Activated CD4-positive, alpha-beta T cell treated with anti-CD3 and anti-CD28 coated beads, Interleukin-10, Interleukin-2, amounts not matched to agents 100 ng/mL and 50 ng/mL, durations not matched to agents 16 hours and 8 hours (primary cell): ENCODE measurements around the gene NFATC4.
"Not testable (repeated sequence)": the region's sequence is repeated elsewhere in the genome, so short reads cannot be mapped to it uniquely, and the experiment has no call there.

Experiments used
- DNase-seq: peaks from one replicate; pipeline ENCODE4 v3.0.0-alpha.2; 2020

NFATC4 gene

DNA sequence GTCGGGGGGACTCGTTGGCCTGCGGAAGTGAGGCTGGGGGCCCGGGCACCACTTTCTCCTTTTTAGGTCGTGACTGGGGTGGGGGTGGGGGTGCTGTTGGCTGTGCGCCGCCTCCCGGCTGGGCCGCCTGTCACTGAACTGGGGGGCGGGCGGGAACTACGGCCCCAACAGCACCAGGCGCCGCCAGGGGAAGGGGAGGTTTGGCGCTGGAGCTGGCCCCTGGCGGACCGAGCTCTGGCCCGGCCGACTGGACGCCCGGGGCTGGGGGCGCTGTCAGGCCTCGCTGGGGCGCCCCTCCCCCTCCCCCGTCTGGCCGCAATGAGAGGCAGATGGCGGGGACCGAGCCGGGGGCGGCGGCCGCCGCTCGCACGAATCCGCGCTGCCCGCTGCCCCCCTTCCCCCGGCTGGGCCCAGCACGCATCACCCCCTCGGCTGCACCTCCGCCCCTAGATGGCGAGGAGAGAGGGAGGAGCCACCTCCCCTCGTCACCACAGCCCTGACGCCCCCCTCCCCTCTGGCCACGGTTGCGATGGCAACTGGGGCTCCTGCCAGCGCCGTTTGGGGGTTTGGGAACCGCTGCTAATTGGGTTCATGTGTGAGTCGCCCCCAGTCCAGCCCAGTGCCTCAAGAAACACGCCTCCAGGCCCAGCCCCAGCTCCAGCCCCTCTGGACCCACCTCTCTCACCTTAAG is 723 bp downstream of the NFATC4 start:
- no peak for DNase-seq

DNA sequence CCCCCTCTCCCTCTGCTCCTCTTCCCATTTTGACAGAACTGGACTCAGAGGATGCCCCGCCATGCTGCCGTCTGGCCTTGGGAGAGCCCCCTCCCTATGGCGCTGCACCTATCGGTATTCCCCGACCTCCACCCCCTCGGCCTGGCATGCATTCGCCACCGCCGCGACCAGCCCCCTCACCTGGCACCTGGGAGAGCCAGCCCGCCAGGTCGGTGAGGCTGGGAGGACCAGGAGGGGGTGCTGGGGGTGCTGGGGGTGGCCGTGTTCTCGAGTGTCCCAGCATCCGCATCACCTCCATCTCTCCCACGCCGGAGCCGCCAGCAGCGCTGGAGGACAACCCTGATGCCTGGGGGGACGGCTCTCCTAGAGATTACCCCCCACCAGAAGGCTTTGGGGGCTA is 1.5 kb downstream of the NFATC4 start:
- DNase-seq, result no peak

DNA sequence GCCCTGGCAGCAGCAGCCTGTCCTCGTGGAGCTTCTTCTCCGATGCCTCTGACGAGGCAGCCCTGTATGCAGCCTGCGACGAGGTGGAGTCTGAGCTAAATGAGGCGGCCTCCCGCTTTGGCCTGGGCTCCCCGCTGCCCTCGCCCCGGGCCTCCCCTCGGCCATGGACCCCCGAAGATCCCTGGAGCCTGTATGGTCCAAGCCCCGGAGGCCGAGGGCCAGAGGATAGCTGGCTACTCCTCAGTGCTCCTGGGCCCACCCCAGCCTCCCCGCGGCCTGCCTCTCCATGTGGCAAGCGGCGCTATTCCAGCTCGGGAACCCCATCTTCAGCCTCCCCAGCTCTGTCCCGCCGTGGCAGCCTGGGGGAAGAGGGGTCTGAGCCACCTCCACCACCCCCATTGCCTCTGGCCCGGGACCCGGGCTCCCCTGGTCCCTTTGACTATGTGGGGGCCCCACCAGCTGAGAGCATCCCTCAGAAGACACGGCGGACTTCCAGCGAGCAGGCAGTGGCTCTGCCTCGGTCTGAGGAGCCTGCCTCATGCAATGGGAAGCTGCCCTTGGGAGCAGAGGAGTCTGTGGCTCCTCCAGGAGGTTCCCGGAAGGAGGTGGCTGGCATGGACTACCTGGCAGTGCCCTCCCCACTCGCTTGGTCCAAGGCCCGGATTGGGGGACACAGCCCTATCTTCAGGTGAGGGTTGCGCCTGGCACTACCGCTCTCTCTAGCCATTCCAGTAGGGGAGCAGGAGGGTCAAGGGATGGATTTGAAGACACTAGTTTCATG is 2.1 kb downstream of the NFATC4 start:
- DNase-seq, result no peak

DNA sequence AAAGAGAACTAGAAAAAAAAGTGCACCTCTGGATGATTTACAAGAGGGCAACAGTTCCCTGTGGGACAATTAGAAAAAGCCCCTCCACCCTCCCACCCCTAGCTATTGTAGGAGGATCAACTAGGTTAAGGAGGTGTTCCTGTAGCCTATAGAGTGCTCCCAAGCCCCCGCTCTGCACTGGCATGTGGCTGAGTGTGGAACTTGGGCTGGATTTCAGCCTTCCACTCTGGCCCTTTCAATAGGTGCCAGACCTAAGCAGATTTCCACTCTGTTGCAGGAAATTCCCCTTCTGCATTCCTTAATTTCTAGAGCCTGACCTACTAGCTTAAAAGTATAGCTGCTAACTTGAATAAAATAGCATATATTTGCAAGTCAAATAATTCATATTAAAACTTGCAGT is 2.8 kb downstream of the NFATC4 start:
- no peak for DNase-seq

DNA sequence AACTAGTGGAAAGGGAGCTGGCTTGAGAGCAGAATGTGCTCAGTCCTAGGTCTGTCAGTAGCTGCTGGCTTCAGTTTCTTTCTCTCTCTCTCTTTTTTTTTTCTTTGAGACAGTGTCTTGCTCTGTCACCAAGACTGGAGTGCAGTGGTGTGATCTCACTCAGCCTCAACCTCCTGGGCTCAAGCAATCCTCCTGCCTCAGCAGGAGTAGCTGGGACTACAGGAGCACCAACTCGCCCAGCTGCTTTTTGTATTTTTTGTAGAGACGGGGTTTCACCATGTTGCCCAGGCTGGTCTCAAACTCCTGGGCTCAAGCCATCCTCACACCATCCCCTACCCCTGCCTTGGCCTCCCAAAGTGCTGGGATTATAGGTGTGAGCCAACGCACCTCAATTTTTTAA is 3.6 kb downstream of the NFATC4 start:
- DNase-seq, result not testable (repeated sequence)

DNA sequence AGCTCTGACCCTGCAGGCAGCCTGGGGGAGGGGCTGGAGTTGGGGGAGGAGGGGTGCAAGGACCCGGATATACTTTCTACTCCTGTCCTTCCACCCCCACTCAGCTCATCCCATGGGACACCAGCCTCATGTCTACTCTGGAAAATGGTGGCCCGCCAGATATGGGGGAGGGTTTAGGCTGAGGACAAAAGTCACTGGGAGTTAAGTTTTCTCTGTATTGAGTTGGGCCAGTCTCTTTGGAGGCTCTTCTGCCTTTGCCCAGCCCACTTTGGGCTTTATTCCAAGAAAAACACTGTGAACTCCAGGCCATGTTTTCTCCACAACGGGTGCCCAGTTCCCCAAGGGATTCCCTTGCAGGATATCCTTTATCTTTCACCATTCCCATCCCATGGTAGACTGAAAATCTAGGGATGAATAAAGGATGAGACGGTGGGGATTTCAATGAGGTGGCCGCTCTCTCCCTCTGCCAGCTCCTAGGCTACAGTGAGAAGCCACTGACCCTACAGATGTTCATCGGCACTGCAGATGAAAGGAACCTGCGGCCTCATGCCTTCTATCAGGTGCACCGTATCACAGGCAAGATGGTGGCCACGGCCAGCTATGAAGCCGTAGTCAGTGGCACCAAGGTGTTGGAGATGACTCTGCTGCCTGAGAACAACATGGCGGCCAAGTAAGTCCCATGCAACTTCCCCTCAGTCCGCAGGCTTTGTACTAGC is 4.9 kb downstream of the NFATC4 start:
- no peak for DNase-seq

DNA sequence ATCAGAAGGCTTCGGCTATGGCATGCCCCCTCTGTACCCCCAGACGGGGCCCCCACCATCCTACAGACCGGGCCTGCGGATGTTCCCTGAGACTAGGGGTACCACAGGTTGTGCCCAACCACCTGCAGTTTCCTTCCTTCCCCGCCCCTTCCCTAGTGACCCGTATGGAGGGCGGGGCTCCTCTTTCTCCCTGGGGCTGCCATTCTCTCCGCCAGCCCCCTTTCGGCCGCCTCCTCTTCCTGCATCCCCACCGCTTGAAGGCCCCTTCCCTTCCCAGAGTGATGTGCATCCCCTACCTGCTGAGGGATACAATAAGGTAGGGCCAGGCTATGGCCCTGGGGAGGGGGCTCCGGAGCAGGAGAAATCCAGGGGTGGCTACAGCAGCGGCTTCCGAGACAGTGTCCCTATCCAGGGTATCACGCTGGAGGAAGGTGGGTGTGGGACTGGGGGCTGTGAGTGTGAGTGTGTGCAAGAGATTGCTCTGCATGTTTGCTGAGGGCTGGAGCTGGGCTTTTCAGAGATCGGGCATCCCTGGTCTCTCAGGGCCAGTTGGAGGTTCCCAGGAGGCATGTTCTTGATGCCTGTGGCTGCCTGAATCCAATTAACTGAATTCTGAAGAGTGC is 8.6 kb downstream of the NFATC4 start:
- no peak for DNase-seq

DNA sequence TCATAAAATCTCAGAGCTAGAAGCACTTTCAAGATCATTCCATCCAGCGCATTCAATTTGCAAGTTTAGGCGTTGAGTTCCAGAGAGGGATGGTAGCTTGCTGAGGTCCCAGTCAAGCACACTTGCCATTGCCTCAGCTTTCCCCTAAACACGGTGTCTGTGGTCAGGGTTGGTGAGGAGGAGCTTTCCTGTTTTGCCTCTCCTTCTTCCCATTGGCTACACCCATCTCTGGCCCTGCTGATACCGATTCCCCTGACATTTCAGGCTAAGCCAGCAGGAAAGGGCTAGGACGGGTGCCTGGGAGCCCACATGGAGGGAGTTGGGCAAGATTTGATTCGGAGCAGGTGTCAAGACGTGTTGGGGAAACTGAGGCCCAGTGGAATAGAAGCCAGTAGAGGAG is 9.1 kb downstream of the NFATC4 start:
- no peak for DNase-seq

DNA sequence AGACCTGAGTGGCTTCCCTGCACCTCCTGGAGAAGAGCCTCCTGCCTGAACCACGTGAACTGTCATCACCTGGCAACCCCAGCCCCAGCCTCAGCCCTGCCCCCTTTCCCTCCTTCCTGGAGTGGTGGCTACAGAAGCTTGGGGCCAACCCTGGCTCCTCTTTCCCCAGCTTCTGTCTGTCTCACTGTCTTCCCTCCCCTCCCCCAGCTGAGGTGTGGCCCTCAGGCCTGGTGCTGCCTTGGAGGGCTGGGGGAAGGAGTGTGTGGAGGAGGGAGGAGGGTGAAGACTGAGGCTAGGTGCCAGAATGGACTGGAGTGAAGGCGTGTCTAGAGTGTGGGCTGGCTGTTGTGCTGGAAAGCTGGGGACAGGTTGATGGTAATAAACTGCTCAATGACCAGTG is 9.7 kb downstream of the NFATC4 start:
- DNase-seq, result no peak

DNA sequence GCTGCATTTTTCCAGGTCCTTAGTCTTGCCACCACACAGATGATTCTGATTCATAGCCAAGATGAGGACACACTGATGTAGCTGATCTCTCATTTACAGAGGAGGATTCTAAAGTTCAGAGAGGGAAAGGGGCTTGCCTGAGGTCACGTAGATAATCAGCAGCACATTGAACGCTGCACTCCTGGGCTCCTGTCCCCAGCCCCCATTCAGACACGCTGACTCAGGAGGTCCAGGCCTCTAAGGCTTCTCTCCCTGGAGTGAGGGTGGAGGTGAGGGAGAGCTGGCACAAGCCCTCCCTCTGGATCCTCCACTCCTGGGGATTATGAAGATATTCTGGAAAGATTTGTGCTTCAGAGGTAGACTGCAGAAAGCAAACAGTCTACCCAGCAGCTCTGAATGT is 10.3 kb downstream of the NFATC4 start:
- DNase-seq, result no peak

DNA sequence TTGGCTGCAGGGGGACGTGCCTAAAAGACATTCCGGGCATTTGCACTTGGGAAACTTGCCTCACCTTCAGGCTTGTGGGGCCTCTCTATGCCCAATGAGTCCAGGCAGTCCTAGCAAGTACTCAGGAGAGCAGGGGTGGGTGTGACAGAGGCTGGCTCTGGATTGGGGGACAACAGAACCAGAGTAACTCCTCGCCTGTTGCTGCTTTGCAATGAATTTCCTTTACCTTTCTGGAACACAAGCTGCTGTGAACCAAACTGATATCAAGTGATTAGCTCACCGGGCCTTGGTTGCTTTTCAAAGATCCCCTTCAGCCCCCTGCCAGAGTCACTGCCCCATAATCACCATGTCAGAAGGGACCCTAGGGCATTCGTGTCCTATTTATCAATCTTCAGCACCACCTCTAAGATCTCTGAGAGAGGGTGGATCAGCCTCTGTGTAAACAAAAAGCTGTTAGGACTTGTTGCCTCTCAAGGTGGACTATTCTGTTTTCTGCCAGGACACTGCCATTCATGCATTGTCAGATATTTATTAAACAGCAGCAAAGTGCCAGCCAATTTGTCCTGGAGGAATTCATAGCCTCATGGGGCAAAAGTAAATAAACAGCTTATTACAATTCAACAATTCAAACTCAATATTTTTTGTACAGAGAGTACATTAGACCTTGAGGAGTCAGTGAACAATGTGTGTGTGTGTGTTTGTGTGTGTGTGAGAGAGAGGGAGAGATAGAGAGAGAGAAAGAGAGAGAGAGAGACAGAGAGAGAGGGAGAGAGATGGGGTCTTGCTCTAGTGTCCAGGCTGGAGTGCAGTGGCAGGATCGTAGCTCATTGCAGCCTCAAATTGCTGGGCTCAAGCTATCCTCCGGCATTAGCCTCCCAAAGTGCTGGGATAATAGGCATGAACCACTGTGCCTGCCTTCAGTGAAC is 11.3 kb downstream of the NFATC4 start:
- no peak for DNase-seq

DNA sequence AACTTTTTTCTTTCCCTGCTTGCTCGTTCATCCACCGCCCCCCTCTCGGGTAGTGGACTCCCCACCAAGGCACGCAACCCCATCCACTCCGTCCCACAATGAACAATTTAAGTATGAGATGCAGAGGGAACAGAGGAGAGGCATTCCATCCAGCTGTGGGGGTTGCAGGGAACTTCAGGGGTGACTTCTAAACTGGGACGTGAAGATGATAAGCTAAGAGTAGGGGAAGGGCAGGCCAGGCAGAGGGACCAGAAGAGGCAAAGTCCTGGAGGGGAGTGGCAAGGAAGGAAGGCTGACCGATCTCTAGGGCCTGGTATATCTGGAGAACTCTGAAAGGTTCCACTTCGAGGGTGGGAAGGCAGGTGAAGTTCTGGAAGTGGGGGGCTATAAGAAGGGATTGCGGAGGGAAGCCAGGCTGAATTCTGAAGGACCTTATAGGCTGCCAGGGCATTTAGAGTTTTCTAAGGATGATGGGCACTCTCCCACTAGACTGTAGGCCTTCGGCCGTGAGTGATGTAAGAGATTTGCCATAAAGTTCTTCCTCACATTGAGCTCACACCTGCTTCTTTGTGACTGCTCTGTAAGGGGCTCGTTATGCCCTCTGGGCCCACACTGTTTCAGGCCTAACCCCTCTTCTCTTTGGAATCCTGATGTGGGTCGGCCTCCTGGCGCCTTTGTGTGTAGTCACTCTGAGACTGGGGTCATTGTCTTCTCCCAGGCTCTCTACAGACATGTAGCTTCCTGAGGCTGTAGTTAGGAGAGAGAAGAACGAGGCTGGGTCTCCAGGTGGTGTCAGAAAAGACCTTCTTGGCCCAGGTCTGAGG is 12.1 kb downstream of the NFATC4 start:
- DNase-seq, result no peak

DNA sequence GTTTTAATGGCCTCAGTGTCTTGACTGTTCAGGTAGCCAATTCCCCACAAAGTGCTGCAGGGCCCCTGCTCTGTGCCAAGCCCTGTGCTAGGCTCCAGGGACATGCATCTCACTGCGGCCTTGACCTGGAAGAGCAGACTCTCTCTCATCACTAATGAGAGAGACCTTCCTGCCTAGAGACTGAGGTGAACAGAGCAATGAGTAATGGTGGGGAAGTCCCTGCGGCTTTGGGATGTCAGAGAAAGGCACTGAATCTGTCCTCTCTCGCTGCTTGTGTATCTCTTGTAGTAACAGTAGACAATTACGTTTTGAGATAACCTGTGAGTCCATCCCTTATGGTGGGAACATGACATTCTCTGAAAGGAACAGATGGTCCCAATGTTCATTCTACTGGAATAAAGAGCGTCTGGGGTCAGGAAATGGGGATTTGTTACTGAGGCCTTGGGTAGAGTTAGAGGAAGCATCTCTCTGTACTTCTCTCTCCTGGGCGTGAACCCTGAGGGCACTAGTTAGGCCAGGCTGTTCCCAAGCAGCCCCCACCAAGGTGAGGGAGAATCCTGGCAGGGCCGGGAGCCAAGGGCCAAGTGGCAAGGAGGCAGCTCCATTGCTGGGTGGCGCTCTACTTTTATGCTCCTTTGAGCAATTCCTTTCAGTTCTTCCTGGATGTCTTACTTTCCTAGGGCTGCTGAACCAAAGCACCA is 13.5 kb downstream of the NFATC4 start:
- no peak for DNase-seq

DNA sequence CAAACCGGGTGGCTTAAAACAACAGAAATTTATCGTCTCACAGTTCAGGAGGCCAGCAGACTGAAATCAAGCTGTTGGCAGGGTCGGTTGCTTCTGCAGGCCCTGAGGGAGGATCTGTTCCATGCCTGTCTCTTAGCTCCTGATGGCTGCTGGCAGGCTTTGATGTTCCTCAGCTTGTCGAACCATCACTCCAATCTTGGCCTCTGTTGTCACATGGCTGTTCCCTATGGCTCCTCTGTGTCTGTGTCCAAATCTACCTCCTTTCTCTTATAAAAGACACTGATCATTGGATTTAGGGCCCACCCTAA is 14.0 kb downstream of the NFATC4 start:
- no peak for DNase-seq

DNA sequence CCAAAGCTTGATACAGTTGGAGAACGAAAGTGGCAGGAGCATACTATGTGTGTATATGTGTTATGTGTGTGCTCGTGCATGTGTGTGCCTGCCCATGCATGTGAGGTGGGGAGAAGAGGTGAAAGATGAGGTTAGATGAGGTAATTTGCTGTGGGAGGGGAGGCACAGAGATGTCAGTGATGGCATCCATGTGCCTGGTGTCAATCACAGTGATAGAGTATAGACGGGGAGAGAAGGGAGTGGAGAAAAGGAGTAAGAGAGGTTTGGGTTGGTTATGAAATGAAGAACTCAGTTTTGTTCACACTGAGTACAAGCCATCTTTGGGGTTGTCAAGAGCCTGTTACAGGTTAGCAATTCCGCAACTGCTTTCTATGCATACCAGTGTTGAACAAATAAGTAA is 16.2 kb downstream of the NFATC4 start:
- no peak for DNase-seq

DNA sequence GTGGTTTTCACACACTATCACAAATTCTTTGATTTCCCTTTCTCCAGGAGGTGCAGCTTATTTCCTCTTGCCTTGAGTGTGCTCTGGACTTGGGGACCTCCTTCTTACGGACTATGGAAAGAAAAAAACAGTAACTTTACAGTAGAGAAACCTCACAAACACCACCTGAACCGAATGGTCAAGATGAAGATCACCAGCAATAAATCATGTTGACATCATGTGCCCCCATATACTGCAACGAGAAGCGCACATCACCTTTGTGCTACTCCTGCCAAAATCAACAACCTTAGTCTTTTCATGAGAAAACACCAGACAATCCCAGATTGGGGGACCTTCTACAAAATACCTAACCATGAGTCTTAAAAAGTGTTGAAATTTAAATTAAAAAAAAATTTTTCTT is 17.5 kb downstream of the NFATC4 start:
- DNase-seq, result no peak

DNA sequence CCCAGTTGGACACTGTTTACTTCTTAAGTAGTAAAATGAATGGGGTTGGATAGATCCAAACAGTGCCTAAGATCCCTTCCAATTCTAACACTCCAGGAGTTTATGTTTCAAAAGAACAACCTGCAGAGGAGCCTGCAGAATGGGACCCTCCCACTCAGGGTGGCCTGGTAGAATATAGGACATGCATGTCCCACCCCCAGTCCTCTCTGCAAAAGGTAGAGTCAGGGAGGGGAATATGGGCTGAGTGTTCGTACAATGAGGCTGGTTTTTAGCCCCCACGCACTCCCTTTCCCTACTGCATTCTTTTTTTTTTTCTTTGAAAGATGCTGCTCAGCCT is 19.0 kb downstream of the NFATC4 start:
- DNase-seq, result no peak

DNA sequence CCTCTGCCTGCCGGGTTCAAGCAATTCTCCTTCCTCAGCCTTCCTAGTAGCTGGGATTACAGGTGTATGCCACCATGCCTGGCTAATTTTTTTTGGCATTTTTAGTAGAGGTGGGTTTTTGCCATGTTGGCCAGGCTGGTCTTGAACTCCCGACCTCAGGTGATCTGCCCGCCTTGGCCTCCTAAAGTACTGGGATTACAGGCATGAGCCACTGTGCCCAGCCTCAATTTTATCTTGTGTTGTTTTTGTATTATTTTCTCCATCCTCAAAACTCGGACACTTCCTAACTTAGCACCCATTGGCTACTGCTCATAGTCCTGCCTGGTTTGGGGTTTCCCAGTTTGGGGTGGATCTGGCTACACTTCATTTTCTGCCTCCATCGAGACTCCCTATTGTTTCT is 19.6 kb downstream of the NFATC4 start:
- not testable (repeated sequence) for DNase-seq

DNA sequence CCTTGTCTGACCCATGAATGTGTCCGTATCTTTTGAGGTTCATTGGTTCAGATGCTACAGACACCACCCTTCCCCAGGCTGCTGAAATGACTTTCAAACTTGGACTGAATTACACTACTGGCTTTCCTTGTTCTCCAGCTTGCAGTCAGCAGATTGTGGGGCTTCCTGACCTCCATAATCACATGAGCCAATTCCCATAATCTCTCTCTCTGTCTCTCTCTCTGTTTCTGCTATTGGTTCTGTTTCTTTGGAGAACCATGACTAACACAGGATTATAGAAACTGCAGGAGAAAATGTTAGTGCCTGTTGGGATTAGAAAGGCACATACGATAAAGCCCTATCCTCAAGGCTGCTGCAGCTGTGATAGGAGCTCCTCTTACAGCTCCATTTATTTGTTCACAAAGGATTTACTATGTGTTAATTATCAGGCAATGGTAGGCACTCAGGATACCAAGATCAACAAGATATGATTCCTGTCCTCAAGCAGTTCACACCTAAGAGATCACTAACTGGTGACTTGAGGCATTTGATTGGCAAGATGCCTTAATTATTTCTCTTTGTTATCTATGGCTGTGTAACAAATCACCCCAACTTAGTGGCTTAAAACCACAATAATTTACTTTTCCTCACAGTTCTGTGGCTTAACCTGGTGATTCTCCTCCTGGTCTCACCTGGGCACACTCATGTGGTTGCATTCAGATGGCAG is 20.6 kb downstream of the NFATC4 start:
- no peak for DNase-seq

DNA sequence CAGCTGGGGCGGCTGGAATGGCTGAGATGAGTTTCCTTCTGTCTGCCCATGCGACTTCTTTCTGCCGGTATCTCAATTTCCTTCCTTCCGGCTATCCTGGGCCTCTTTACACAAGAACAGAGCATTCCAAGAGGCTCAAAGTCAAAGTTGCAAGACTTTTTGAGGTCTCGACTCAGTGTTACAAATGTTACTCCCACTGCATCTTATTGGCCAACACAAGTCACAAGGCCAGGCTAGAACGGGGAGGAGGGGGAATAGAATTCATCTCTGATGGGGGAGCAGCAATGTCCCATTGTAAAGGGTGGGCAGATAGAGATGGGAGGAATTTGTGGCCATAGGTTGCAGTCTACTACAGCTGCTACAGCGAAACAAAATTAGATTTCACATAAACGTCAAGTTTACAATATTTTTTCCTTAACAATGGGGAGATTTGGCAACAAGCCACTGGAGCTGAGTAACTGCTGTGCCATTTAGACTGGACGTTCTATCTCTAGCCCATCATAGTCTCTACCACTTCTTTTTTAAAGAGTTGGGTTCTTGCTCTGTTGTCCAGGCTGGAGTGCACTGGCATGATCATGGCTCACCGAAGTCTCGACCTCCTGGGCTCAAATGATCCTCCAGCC is 21.4 kb downstream of the NFATC4 start:
- no peak for DNase-seq
